ENCODE results near the gene DNM3. TPM values are rescaled to one million over a fixed set of nuclear protein-coding genes. Genes with fewer than 3 reads are reported as not detected.
A peak's percentile ranks its signal among the peaks of the same experiment; 100 is the strongest.

DNM3 gene
- total RNA-seq, 2 experiments from 2014 or later = 1.6 to 1.8 TPM

GRCh38 chr1:172446547-172446946, 605.2 kb downstream of the DNM3 start:
- H3K36me3 ChIP-seq (ENCODE audit: insufficient read depth, low read length) = peaks cover 10% of the 10 kb centered on the region
- Mint-ChIP-seq H3K27ac (no peak overlapping the region), H3K4me1 (ENCODE audit: low read depth) (peaks cover 43% of the 10 kb centered on the region), H3K9me3 (no peaks in the 10 kb centered on the region), H3K36me3 (ENCODE audit: low read depth) (peaks cover 21% of the 10 kb centered on the region), H3K4me3 (peak overlapping the region; percentile 62), H3K27me3 (no peaks in the 10 kb centered on the region)
- ChIA-PET CTCF (no interaction called here), POLR2A (interaction anchor here (1.1 kb wide), 1 partner anchor 86 kb away, joined by 3 read pairs; no protein-coding TSS in a partner anchor)
- H3K27me3 ChIP-seq (ENCODE audit: control insufficient read depth in 1 of 2, insufficient read depth in 2 of 2, low read length in 2 of 2) = no peaks in the 10 kb centered on the region
- no peak overlapping the region for H3K4me3 ChIP-seq (ENCODE audit: low read length)
- no peak overlapping the region for H3K27ac ChIP-seq (ENCODE audit: low read depth in 1 of 2, low read length in 2 of 2)
- H3K9me3 ChIP-seq (ENCODE audit: control insufficient read depth in 1 of 2, insufficient read depth in 1 of 2, low read length in 2 of 2) = no peaks in the 10 kb centered on the region
- H3K4me1 ChIP-seq (ENCODE audit: insufficient read depth, low read length) = peaks cover 36% of the 10 kb centered on the region
- DNase-seq = no peak
- TF ChIP-seq, protein P1, sequence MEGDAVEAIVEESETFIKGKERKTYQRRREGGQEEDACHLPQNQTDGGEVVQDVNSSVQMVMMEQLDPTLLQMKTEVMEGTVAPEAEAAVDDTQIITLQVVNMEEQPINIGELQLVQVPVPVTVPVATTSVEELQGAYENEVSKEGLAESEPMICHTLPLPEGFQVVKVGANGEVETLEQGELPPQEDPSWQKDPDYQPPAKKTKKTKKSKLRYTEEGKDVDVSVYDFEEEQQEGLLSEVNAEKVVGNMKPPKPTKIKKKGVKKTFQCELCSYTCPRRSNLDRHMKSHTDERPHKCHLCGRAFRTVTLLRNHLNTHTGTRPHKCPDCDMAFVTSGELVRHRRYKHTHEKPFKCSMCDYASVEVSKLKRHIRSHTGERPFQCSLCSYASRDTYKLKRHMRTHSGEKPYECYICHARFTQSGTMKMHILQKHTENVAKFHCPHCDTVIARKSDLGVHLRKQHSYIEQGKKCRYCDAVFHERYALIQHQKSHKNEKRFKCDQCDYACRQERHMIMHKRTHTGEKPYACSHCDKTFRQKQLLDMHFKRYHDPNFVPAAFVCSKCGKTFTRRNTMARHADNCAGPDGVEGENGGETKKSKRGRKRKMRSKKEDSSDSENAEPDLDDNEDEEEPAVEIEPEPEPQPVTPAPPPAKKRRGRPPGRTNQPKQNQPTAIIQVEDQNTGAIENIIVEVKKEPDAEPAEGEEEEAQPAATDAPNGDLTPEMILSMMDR (IDR thresholded peaks at IDR 0.05) = no peak
- intact Hi-C loops (cut with DNase I, micrococcal nuclease) = no loop called here
- no peak for ATAC-seq (ENCODE audit: poor library complexity)

GRCh38 chr1:172447641-172448040, 606.3 kb downstream of the DNM3 start:
- H3K27ac ChIP-seq (ENCODE audit: low read depth in 1 of 2, low read length in 2 of 2) = no peak overlapping the region
- H3K4me1 Mint-ChIP-seq (ENCODE audit: low read depth) = peaks cover 32% of the 10 kb centered on the region
- H3K4me1 ChIP-seq (ENCODE audit: insufficient read depth, low read length) = peaks cover 25% of the 10 kb centered on the region
- H3K9me3 ChIP-seq (ENCODE audit: control insufficient read depth in 1 of 2, insufficient read depth in 1 of 2, low read length in 2 of 2) = no peaks in the 10 kb centered on the region
- ChIA-PET CTCF (no interaction called here), POLR2A (no interaction called here)
- DNase-seq = no peak
- TF ChIP-seq, protein P1 (IDR thresholded peaks at IDR 0.05) = no peak
- intact Hi-C loops (cut with DNase I, micrococcal nuclease) = loop anchor here in 1 of 2 experiments (2.0 kb wide), 1 partner anchor 279 kb away; no protein-coding TSS in a partner anchor
- no peak overlapping the region for H3K4me3 ChIP-seq (ENCODE audit: low read length)
- no peaks in the 10 kb centered on the region for H3K27me3 Mint-ChIP-seq
- peaks cover 10% of the 10 kb centered on the region for H3K36me3 Mint-ChIP-seq (ENCODE audit: low read depth)
- no peaks in the 10 kb centered on the region for H3K27me3 ChIP-seq (ENCODE audit: control insufficient read depth in 1 of 2, insufficient read depth in 2 of 2, low read length in 2 of 2)
- no peaks in the 10 kb centered on the region for H3K9me3 Mint-ChIP-seq
- no peaks in the 10 kb centered on the region for H3K36me3 ChIP-seq (ENCODE audit: insufficient read depth, low read length)
- no peak overlapping the region for H3K27ac Mint-ChIP-seq
- ATAC-seq (ENCODE audit: poor library complexity) = no peak
- no peak overlapping the region for H3K4me3 Mint-ChIP-seq

DNA sequence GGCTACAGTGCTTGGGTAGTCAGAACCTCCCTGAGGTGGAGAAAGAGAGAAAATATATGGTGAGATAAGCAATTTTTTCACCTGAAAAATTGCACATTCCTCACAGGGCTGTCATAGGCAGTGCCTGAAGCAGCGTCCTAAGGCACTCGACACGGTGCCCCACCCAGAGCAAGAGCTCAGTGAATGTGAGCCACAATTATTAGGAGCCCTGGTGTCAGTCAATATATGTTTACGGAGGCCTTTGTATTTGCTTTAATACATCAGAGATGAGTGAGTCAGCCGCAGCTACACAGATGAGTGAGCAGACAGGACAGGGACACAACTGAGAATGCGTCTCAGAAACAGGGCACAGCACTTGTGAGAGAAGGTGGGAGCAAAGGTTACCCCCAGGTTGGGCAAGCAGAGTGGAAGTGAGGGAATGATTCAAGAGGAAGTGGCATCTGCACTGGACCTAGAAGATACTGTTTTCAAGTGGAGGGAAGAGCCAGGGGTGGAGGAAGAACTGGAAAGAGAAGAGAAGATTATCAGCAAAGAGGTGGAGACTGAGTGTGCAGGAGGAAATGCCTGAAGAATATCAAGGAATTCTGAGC, 607.8 kb downstream of the DNM3 start:
- H3K27me3 Mint-ChIP-seq = no peaks in the 10 kb centered on the region
- ChIA-PET CTCF (interaction anchor here (3.0 kb wide), 1 partner anchor 11 kb away, joined by 11 read pairs; no protein-coding TSS in a partner anchor), POLR2A (no interaction called here)
- Histone ChIP-seq H3K4me3 (ENCODE audit: low read length) (no peak overlapping the region), H3K36me3 (ENCODE audit: insufficient read depth, low read length) (no peaks in the 10 kb centered on the region), H3K27ac (ENCODE audit: low read depth in 1 of 2, low read length in 2 of 2) (no peak overlapping the region), H3K9me3 (ENCODE audit: control insufficient read depth in 1 of 2, insufficient read depth in 1 of 2, low read length in 2 of 2) (no peaks in the 10 kb centered on the region), H3K27me3 (ENCODE audit: control insufficient read depth in 1 of 2, insufficient read depth in 2 of 2, low read length in 2 of 2) (no peaks in the 10 kb centered on the region), H3K4me1 (ENCODE audit: insufficient read depth, low read length) (peaks cover 22% of the 10 kb centered on the region)
- TF ChIP-seq, protein P1 (IDR thresholded peaks at IDR 0.05) = no peak
- H3K4me1 Mint-ChIP-seq (ENCODE audit: low read depth) = peaks cover 21% of the 10 kb centered on the region
- ATAC-seq (ENCODE audit: poor library complexity) (no peak), DNase-seq (peak in 1 of 14 experiments; percentile 19)
- no peaks in the 10 kb centered on the region for H3K36me3 Mint-ChIP-seq (ENCODE audit: low read depth)
- intact Hi-C loops (cut with DNase I, micrococcal nuclease) = loop anchor here in 1 of 2 experiments (2.0 kb wide), 1 partner anchor 278 kb away; no protein-coding TSS in a partner anchor
- no peaks in the 10 kb centered on the region for H3K9me3 Mint-ChIP-seq
- H3K4me3 Mint-ChIP-seq = no peak overlapping the region
- no peak overlapping the region for H3K27ac Mint-ChIP-seq

Measured in CD4-positive, alpha-beta T cell (primary cell).